Calu3 (cell line): ENCODE results near the gene NAALADL2. TPM values are rescaled to one million over a fixed set of nuclear protein-coding genes. Genes with fewer than 3 reads are reported as not detected.

Source experiments
- BruUV-seq: library from RNA; stranded (reverse); fragments of 400-500 nt; replicated peaks from 2 replicates; lab custom pipeline; 2021; lab: Mats Ljungman, UMichigan
- CTCF ChIA-PET: fragments of 300-600 bp; sonication (Branson Sonifier 250); formaldehyde crosslinking; loops from one replicate; lab custom pipeline; 2022; ENCODE audit warnings: antibody characterized with exemption; lab: Charles Lee
- DNase-seq: peaks from one replicate; pipeline ENCODE4 v3.0.0; 2022
- H3K27ac Mint-ChIP-seq: one replicate; pipeline ENCODE4 v1.8.0; 2022; ENCODE audit warnings: mixed read lengths; ENCODE audit not compliant: unreplicated experiment
- H3K27me3 Mint-ChIP-seq: one replicate; pipeline ENCODE4 v1.8.0; 2022; ENCODE audit warnings: mixed read lengths; ENCODE audit not compliant: unreplicated experiment
- H3K36me3 Mint-ChIP-seq: one replicate; pipeline ENCODE4 v1.8.0; 2022; ENCODE audit warnings: mild to moderate bottlenecking, moderate library complexity, mixed read lengths; ENCODE audit not compliant: insufficient read depth, unreplicated experiment
- H3K4me1 Mint-ChIP-seq: one replicate; pipeline ENCODE4 v1.8.0; 2022; ENCODE audit warnings: mild to moderate bottlenecking, low read depth, mixed read lengths; ENCODE audit not compliant: unreplicated experiment
- H3K4me3 Mint-ChIP-seq: one replicate; pipeline ENCODE4 v1.8.0; 2022; ENCODE audit warnings: mild to moderate bottlenecking, low read depth, moderate library complexity, mixed read lengths; ENCODE audit not compliant: unreplicated experiment
- H3K9me3 Mint-ChIP-seq: one replicate; pipeline ENCODE4 v1.8.0; 2022; ENCODE audit warnings: low read depth, mixed read lengths; ENCODE audit not compliant: unreplicated experiment
- CTCF ChIP-seq: fragments of 200-600 bp; IDR thresholded peaks from one replicate; pipeline ENCODE4 v1.8.0; 2022; ENCODE audit warnings: antibody characterized with exemption; ENCODE audit not compliant: unreplicated experiment
- intact Hi-C: fragments of 100-400 bp; cut with micrococcal nuclease; formaldehyde crosslinking; loops from one replicate; pipeline ENCODE4 v1.10.0; 2022; ENCODE audit not compliant: unreplicated experiment
- total RNA-seq: library from RNA; stranded (reverse); gene quantifications from 2 replicates; pipeline ENCODE4 v1.2.3, GENCODE V29; 2022

The NAALADL2 gene
- total RNA-seq, 1 experiment from 2014 or later = 36.9 TPM

DNA sequence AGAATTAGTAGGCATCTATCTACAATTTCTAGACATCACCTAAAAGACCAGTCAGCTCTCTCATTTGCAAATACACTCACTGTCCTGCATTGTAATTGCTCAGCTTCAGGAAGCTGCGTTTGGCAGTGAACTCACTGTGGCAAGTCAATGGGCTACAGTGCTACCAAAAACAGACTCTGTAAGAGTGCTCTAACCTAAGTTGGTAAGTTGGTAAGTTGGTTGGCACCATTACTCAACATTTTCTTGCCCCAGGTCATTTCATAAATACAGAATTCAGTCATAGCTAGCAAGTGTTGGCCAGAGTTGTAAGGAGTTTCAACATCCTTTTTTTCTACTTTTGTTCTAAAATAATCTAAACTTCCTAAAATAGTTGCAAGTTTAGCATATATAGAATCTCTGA lies 466.3 kb downstream of the NAALADL2 start:
- Mint-ChIP-seq H3K36me3 (no peaks in the 10 kb centered on the region), H3K27ac (no peak overlapping the region), H3K9me3 (no peaks in the 10 kb centered on the region), H3K4me1 (no peaks in the 10 kb centered on the region), H3K27me3 (no peaks in the 10 kb centered on the region), H3K4me3 (no peak overlapping the region)
- no peak for TF ChIP-seq CTCF
- BruUV-seq = no TSS peak
- intact Hi-C loops = no loop called here
- CTCF ChIA-PET = no interaction called here
- no peak for DNase-seq

DNA sequence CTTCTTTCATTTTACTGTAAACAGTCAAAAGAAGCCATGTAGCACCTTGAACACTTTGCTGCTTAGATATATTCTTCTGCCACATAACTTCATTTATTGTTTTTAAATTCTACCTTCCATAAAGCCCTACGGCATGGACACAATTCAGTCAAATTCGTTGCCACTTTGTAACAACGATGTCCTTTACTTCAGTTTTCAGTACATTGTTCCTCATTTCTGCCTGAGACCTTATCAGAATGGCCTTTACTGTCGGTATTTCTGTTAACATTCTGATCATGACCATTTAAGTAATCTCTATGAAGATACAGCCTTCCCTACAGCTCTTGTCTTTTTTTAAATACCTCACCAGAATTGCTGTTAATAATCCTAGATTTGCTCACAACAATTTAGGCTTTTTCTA lies 466.9 kb downstream of the NAALADL2 start:
- no peak for TF ChIP-seq CTCF
- no peak for DNase-seq
- Mint-ChIP-seq H3K9me3 (no peaks in the 10 kb centered on the region), H3K27me3 (no peaks in the 10 kb centered on the region), H3K36me3 (no peaks in the 10 kb centered on the region), H3K4me3 (no peak overlapping the region), H3K4me1 (no peaks in the 10 kb centered on the region), H3K27ac (no peak overlapping the region)
- no TSS peak for BruUV-seq
- intact Hi-C loops = no loop called here
- CTCF ChIA-PET = no interaction called here

DNA sequence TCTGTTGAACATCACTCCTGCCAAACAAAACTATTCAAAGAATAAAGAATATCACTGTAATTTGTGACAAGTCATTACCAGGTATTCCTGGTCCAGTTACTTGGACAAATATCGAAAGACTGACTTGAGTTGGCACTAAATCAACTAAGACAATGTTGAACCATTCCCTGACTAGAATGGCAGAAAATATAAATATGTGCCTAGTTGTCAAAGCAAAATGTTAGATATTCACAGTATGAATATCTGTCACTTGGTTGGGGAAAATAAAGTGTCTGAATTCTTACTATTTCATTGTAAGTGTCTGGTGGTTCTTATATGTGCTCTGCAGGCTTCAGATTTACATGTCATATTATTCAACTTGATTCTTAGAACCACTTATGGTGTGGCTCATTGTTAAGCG lies 470.2 kb downstream of the NAALADL2 start:
- BruUV-seq = no TSS peak
- Mint-ChIP-seq H3K36me3 (no peaks in the 10 kb centered on the region), H3K27ac (no peak overlapping the region), H3K27me3 (no peaks in the 10 kb centered on the region), H3K4me3 (no peak overlapping the region), H3K9me3 (no peaks in the 10 kb centered on the region), H3K4me1 (no peaks in the 10 kb centered on the region)
- intact Hi-C loops = no loop called here
- CTCF ChIA-PET = no interaction called here
- DNase-seq = no peak
- no peak for TF ChIP-seq CTCF

GRCh38 chr3:175335229-175335628 lies 476.1 kb downstream of the NAALADL2 start:
- no peaks in the 10 kb centered on the region for H3K27me3 Mint-ChIP-seq
- intact Hi-C loops = no loop called here
- no peak overlapping the region for H3K4me3 Mint-ChIP-seq
- BruUV-seq = no TSS peak
- H3K36me3 Mint-ChIP-seq = no peaks in the 10 kb centered on the region
- no peak for DNase-seq
- H3K9me3 Mint-ChIP-seq = no peaks in the 10 kb centered on the region
- TF ChIP-seq CTCF = no peak
- H3K27ac Mint-ChIP-seq = no peak overlapping the region
- peaks cover 27% of the 10 kb centered on the region for H3K4me1 Mint-ChIP-seq
- CTCF ChIA-PET = no interaction called here
